CD4-positive, alpha-beta T cell treated with Interleukin-15 for 1 hour (primary cell): ENCODE measurements around the gene ATP5MC2.
"Not testable (repeated sequence)": the region's sequence is repeated elsewhere in the genome, so short reads cannot be mapped to it uniquely, and the experiment has no call there.

Experiments used
- DNase-seq: peaks from one replicate; pipeline ENCODE4 v3.0.0-alpha.2; 2020

ATP5MC2 gene

DNA sequence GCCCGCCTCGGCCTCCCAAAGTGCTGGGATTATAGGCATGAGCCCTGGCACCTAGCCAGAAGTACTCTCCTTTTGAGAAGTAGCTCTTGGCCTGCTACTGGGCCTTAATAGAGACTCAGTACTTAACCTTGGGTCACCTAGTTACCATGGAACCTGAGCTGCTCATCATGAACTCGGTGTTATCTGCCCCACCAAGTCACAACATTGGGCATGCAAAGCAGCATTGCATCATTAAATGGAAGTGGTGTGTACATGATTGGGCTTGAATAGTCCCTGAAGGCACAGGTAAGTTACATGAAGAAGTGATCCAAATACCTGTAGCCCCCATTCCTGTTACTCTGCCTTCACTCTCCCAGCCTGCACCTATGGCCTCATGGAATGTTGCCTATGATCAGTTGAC is 31.8 kb downstream of the ATP5MC2 start:
- DNase-seq: no peak

- no peak for DNase-seq
These were observed 32.5 kb downstream of the ATP5MC2 start for GRCh38 chr12:53643232-53643979.

GRCh38 chr12:53638057-53638456 is 37.8 kb downstream of the ATP5MC2 start:
- no peak for DNase-seq

DNA sequence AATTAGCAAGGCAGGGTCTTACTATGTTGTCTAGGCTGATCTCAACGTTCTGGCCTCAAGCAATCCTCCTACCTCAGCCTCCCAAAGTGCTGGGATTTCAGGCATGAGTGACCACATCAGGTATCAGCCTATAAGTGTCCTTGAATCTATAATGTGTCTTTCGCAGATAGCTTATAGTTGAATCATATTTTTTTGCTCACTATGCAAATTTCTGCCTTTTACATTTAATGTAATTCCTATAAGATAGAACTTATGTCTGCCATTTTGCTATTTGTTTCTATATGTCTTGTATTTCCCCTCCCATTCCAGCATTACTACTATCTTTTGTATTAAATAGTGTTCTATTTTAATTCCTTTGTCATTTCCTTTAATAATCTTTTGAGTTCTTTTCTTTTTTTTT is 39.2 kb downstream of the ATP5MC2 start:
- no peak for DNase-seq

DNA sequence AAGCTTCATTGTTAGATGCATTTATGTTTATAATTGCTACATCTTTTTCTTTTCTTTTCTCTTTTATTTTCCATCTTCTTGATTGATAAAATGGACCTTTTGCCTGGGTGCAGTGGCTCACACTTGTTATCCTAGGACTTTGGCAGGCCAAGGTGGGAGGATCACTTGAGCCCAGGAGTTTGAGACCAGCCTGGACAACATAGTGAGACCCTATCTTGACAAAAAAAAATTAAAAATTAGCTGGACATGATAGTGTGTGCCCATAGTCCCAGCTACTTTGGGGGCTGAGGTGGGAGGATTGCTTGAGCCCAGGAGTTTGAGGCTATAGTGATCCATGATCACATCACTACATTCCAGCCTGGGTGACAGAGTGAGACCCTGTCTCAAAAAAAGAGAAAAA is 40.2 kb downstream of the ATP5MC2 start:
- not testable (repeated sequence) for DNase-seq

- DNase-seq: no peak
These were observed 44.2 kb downstream of the ATP5MC2 start for GRCh38 chr12:53631721-53632120.

- DNase-seq: no peak
These were observed 48.0 kb downstream of the ATP5MC2 start for GRCh38 chr12:53627919-53628318.

DNA sequence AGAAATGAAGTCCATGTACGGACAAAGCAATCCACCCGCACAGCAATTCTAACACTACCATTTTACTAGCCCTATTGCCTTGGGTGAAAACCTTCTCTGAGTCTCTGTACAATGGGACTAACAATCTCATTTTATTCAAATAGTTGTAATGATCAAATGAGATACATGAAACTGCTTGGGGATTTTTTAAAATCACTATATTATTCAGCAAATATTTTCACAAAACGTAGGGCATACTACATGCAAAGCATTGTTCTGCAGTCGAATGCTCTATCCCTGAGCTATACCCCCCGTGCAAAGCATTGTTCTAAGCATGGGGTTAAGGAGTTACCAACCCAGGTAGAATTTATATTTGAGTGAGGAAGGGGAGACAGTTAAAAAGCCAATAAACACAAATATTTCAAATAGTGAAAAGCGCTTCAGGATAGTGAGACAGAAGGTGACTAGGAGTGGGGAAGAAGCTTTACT is 49.1 kb downstream of the ATP5MC2 start:
- no peak for DNase-seq

DNA sequence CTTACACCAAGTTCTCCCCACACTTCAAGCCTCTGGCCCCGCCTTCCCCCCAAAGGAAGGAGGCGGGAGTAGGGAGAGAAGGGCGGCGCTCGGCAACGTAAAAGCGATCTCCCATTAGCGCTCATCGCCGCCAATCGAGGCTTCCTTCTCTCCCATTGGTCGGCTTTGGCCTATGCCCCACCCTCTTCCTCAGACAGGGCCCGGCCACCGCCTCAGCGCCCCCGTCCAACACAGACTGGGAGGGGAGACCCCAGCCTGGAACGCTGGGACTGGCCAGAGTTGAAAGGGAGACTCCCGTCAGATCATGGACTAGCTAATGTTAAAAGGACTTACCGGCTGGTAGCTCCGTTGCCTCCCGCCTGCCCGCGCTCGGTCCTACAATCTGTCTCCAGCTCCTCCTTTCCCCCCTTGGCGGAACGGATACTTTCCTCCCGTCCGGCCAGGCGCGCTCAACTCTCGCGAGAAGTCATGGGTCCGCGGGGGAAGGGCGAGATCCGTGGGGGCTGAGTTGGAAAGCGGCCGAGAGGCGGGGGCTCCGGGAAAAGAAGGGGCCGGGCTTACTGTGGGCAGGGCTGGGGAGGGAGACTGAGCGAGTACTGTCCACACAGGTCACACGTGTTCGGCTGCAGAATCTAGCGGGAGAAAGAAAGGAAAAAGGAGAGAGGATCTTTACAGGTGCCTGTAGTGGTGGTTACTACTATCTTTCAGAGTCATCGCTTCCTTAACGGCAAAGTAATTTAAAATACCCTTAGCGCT is 49.8 kb downstream of the ATP5MC2 start, which contains the start of gene ATF7:
TSS of gene ATF7 (minus strand) at position 437 of the 756 bp plus-strand sequence. CDS start 25,382 bp downstream, outside the sequence.
- peak; percentile 97 for DNase-seq

GRCh38 chr12:53625373-53625945 is 50.4 kb downstream of the ATP5MC2 start:
- DNase-seq: no peak

DNA sequence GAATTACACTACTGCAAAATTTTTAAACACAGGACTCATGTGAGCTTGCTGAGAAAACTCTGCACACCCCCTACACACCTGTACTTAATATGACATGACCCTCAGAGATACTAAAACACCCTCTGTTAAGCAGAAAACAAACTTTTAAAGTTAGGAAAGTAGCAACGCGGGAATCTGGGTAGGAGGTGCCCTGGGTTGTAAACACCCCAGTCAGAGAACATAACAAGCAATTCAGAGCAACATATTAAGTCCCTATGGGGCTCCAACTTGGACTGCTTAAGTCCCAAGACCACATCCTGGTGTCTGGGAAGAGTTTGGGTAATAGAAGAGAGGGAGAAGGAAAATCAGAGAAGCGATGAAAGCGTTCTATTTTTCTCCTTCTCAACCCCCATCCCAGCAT is 50.9 kb downstream of the ATP5MC2 start:
- DNase-seq: no peak

- DNase-seq: no peak
These were observed 51.4 kb downstream of the ATP5MC2 start for GRCh38 chr12:53624458-53624857.

DNA sequence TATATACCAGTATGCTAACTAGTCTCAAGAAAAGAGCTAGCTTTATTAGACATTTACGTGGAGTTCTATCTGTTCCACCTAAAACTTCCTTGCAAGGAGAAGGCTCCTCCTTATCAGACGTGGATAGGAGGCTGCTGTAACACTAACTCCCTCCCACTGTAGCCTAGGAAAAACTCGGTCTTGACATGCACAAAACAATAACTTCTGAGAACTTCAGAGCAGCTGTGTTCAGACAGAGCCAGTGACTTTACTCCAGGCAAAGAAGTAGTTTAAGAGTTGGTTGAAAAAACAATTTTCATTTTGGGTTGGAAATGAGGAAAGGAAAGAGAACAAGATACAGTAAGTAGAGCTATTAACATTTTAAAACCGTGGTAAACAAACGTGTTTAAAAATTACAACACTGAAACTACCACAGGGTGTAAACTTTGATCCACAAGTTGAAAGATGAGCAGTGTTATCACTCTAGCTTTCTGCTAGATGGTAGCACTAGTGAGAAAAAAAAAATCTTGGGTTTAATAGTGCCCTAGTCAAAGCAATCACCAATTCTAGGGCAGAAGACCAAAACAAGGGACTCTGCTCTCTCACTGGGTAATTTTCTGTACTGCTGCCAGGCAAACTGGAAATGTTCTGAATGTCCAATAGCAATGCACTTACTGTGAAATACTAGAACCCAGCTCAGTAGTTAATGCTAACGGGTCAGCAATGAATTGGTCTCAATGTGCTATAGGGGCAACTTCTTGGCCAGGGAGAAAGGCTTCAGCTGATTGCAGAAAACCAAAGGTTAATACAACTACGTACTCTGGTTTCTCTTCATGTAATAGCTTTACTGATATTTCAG is 52.1 kb downstream of the ATP5MC2 start:
- DNase-seq: no peak

DNA sequence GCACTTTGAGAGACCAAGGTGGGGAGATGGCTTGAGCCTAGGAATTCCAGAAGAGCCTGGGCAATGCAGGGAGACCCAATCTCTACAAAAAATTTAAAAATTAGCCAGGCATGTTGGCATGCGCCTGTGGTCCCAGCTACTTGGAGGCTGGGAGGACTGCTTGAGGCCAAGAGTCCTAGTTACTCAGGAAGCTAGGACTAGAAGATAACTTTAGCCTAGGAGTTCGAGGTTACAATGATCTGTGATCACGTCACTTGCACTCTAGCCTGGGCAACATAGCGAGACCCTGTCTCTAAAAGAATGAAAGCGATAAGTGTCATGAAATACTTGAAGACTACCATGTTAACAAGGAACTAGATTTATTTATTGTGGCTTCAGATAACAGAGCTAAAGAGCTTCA is 53.2 kb downstream of the ATP5MC2 start:
- no peak for DNase-seq

DNA sequence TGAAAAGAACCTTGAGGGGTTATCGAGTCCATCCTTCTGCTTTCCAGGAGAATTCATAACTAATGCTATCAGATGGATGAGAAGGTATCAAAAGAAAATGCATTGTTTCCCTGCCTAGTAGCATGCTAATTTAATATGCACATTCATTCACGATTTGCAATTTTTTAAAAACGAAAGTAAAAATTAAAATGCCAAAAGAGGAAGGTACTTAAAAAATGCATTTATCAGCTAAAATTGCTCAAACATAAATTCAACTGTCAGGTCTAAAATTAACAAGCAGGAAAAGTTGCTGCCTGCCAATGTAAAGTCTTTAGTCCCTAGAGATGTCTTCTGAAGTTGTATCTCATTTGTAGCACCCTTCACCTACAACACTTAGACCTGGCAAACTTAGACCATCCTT is 57.6 kb downstream of the ATP5MC2 start:
- DNase-seq: no peak

GRCh38 chr12:53617700-53618099 is 58.2 kb downstream of the ATP5MC2 start:
- no peak for DNase-seq

DNA sequence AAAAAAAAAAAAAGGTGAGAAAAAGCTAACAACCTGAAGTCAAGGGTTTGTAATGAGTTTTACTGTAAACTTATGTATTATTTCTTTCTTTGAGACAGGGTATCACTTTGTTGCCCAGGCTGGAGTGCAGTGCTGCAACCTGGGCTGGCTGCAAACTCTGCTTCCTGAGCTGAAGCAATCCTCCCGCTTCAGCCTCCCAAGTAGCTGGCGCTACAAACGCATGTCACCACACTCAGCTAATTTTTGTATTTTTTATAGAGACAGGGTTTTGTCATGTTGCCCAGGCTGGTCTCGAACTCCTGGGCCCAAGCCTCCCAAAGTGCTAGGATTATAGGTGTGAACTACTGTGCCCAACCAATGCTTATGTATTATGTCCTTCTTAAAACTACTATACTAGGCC is 58.9 kb downstream of the ATP5MC2 start:
- no peak for DNase-seq
